Bone marrow (tissue), 2 donors: ENCODE results near the gene TBC1D17.

Experiments
- DNase-seq, 2 donors: peaks; one replicate each; lab custom pipeline; 2025; lab: John Stamatoyannopoulos, UW

Gene TBC1D17

DNA sequence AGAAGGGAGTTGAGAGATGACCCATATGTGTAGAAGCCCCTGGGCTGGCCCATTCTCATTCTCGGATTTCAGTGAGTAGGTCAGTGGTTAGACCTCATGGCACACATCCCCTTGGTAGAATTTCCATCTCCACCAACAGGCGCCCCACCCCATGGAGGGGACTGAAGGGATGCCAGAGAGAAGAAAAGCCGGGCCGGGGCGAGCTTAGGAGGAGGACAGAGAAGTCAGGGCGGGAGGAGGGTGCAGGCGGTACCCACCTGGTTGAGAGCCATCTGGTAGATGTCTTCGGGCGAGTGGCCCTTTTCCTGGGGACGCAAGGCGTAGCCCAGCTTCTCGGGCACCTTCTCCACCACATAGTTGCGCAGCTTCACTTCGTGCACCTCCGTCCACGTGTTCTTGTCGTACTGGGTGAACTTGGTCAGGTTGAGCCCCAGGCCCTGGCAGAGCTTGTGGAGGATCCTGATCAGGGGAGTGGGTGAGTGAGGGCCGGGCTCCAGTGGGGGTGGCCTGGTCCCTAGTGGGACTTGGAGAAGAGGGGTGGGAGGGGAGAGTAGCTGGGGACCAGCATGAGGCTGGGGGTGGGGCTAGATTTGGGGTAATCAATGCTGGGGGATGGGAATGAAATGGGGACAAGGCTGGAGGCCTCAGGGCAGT lies 16.6 kb downstream of the TBC1D17 start:
- no peak for DNase-seq

- no peak for DNase-seq
These were observed 17.5 kb downstream of the TBC1D17 start for GRCh38 chr19:49894879-49895565.

DNA sequence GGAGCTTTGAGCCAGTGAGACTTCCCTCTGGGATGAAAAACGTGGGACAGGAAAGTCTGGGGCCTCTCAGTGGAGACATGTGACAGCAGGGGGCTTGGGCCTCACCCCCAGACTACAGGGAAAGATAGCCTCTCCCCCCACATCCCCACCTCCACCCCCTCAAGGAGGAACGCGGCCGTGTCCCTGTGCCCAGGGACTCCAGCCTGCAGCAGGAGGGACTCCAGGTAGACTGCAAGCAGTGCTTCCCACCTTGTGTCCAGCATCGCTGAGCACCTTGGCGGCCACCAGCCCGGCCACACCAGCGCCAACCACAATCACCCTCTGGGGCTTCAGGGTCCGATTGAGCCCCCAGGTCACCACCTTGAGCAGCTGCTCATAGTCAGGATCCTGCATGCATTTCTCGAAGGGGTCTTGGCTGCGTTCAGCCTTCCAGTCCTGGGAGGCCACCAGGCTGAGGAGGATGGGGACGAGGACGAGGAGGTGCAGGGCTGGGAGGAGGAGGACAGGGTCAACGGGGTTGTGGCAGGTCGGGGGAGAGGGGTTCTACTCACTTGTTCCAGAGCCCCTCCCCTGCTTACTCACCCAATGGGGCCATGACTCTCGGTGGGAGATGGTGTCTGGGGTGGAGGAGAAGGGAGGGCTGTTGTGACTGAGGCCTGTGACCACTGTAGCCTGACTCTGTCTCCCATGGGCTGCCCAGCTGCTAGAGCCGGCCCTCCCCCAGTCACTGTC lies 18.2 kb downstream of the TBC1D17 start:
- no peak for DNase-seq

DNA sequence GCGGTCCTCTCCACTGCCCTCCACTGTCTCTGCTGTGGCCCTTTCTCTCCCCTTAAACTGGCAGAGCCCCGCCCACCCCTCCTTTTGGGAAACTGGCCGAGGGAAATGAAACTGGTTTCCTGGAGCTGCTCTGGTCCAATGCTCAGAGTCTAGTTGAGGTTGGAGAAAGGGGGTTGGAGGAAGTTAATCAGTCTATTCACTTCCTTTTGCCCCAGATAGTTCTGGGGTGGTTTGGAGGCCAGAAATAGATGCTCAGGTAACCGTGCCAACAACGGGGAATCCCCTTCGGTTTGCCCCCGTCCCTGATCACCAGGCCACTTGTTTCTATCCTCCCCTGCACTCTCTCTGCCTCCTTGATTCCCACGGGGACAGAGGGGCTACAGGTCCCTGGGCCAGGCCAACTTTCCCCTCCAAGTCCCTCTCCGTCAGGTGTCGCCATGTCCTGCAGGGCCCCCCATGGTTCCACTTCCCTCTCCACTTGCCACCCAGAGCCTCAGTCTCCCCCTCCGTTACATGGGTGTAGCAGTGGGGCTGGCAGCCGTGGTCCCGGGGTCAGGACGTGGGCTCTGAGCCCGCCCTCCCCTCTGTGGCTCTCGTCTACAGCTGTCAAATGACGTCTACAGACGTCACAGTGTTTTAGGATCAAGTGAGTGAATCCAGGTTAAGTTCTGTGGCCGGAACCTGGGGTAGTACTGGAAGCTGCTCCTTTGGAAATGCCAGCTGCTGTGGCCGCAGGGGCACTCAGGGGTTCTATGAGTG lies 19.5 kb downstream of the TBC1D17 start, which contains the start of gene IL4I1:
TSS of gene IL4I1 (minus strand) at position 25 of the 759 bp plus-strand sequence. CDS start 727 bp downstream, outside the sequence.
- peak; percentile 71 to 75 for DNase-seq

- DNase-seq = no peak
These were observed 26.6 kb downstream of the TBC1D17 start for GRCh38 chr19:49904136-49904535.

DNA sequence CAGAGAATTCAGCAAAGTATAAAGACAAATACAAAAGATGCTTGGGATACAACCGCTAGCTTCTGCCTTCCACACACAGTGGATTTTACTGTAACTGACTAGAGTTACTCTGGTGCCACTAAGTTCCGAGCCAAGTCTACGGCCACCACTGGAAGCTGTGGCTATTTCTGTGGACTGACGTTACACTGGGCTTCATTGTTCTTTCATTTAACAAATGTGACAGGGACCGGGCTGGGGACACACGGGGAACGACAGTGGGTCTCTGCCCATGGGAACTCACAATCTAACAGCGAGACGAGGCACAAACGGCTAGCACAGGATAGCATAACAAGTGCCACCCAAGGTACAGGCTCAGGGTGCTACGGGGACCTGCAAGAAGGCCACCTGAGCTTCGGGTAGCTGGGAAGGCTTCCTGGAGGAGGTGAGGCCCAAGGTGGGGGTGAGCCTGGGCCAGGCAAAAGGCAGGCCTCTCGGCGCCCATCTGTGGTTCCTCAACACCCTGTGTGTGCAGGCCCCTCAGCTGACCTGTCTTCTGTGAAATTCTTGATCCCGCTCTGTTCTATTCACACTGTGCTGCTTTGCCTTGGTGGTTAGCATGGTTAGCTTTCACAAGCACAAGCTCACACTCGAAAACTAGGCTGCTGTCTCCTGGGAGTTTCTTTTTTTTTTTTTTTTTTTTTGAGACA lies 29.5 kb downstream of the TBC1D17 start:
- DNase-seq = no peak

- DNase-seq = no peak
These were observed 30.4 kb downstream of the TBC1D17 start for GRCh38 chr19:49907745-49908446.

GRCh38 chr19:49908480-49909420 lies 31.2 kb downstream of the TBC1D17 start:
- DNase-seq = no peak

DNA sequence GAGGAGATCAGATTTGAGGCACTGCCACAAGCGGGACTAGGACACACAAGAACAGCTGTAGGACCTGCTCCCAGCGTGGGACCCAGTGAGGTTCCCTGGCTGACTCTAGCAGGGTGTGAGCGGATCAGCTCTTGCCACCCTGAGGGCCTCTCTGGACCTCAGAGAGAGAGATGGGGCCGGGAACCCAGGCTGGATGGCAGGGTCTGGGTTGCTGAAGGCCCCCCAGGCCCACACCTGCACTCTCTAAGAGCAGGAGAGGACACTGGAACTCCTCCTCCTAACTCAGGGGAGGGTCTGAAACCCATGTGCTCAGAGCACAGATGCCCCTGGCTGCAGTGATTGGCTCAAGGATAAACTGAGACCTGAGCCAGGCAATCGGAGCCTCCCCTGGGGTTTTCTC lies 32.7 kb downstream of the TBC1D17 start:
- no peak for DNase-seq

DNA sequence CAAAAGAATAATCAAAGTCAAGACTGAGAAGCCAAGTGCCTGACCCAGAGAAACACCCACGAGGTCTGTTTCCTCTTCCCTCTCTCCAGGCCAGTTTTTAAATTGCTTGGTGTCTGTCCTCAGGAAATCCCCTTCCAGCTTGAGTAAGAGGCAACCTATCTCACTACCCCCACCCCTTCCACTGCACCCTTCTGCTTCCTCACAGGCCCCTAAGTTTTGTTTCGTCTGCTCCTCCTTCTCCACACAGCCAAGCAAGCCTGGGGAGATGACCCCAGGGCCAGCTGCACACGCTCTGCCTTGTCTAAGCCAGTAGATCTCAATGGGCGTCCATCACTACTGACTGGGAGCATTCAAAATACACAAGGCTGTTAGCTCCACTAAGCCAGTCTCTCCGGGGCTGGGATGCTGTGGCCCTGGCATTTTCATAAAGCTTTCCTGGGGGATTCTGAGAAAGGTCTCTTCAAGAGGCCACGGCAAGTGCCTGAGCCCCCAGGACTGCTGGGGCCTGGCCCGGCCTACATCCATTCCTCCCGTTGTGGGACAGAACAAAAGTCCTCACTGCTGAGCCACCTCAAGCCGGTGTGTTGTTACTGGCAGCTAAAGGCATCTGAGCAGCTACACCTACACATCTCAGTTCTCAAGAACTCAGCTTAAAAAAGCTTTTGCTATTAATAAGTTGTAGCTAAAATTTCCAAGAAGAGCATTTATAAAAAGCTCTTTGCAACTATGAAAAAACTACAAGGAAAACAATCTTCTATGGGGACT lies 34.1 kb downstream of the TBC1D17 start:
- DNase-seq = peak; percentile 12 to 62

- no peak for DNase-seq
These were observed 35.6 kb downstream of the TBC1D17 start for GRCh38 chr19:49912965-49913685.

DNA sequence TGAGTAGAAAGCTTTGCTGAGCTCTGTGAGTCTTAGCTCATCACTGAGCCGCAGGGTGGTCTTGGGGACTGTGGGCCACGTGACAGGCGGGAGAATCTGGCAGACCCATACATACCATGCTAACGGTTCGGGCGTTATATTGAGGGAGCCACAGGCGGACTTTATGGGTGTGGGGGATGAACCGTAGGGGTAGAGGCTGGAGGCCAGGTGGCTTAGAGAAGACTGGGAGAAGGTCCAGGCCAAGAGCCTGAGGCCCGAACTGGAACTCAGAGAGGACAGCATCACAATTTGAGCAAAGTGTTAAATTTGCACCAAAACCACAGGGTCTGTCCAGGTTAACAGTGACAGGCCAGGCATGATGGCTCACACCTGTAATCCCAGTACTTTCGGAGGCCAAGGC lies 36.2 kb downstream of the TBC1D17 start:
- DNase-seq = no peak

- no peak for DNase-seq
These were observed 37.8 kb downstream of the TBC1D17 start for GRCh38 chr19:49915271-49915670.

- no peak for DNase-seq
These were observed 39.6 kb downstream of the TBC1D17 start for GRCh38 chr19:49916839-49917733.

GRCh38 chr19:49918089-49918488 lies 40.6 kb downstream of the TBC1D17 start:
- no peak for DNase-seq

DNA sequence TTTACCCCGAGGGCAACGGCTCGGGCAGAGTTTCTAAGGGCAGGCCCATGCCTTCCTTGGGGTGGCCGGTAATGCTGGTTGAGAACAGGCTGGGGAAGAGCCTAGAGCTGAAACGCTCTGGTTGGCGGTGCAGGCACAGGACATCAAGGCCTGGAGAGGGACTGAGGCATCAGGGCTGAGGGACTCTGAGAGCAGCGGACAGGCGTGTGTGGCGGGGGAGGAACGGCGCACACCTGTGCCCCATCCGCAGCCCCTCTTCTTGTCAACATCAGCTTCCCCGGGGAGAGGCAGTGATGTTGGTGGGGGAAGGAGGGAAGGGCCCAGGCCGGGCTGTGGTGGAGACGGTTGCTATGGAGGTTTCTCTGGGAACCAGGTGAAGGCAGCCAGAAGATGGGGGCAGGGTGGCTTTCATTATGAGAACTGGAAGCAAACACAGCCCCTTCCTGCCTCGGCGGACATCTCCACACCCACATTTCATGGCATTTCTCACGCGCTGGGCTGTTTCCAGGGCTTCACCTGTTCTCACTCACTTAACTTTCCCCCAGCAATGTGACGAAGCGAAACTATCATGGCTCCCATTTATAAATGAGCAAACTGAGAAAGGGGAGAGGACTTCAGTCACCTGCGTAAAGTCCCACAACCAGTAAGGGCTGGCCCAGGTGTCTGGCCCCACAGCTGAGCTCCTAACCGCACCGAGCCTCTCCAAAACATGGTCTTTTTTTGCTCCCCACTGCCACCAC lies 43.3 kb downstream of the TBC1D17 start:
- DNase-seq = no peak
